WTC11 (cell line): ENCODE results near the gene GTF3C1. TPM values are rescaled to one million over a fixed set of nuclear protein-coding genes. Genes with fewer than 3 reads are reported as not detected.

Experiments used
- AFF4 ChIP-seq: sonication (generic); formaldehyde crosslinking; IDR thresholded peaks from 2 replicates; pipeline ENCODE4 v1.8.1; 2023; ENCODE audit warnings: mild to moderate bottlenecking, missing genetic modification reagents, borderline replicate concordance
- CBFB ChIP-seq: sonication (generic); formaldehyde crosslinking; IDR thresholded peaks from 2 replicates; pipeline ENCODE4 v1.8.1; 2022; ENCODE audit warnings: mild to moderate bottlenecking, low read depth, missing genetic modification reagents
- E2F5 ChIP-seq: sonication (generic); formaldehyde crosslinking; IDR thresholded peaks from 2 replicates; pipeline ENCODE4 v1.8.1; 2022; ENCODE audit warnings: mild to moderate bottlenecking, moderate library complexity, missing genetic modification reagents
- ERG ChIP-seq: fragments of 250-450 bp; sonication (Bioruptor Pico); IDR thresholded peaks from 2 replicates; pipeline ENCODE4 v1.8.0; 2021; ENCODE audit warnings: mild to moderate bottlenecking
- ETV6 ChIP-seq: sonication (generic); formaldehyde crosslinking; IDR thresholded peaks from 2 replicates; pipeline ENCODE4 v1.8.1; 2022; ENCODE audit warnings: mild to moderate bottlenecking, missing genetic modification reagents
- FOXJ3 ChIP-seq: sonication (generic); formaldehyde crosslinking; IDR thresholded peaks from 2 replicates; pipeline ENCODE4 v1.9.0; 2021; ENCODE audit warnings: missing genetic modification reagents, mild to moderate bottlenecking, borderline replicate concordance
- FOXK1 ChIP-seq: sonication (generic); formaldehyde crosslinking; IDR thresholded peaks from 2 replicates; pipeline ENCODE4 v1.8.0; 2022; ENCODE audit warnings: mild to moderate bottlenecking, moderate library complexity, missing genetic modification reagents
- GABPB1 ChIP-seq: sonication (generic); formaldehyde crosslinking; IDR thresholded peaks from 2 replicates; pipeline ENCODE4 v1.8.1; 2023; ENCODE audit warnings: mild to moderate bottlenecking, missing genetic modification reagents
- HMGXB4 ChIP-seq: sonication (generic); formaldehyde crosslinking; IDR thresholded peaks from 2 replicates; pipeline ENCODE4 v1.8.1; 2023; ENCODE audit warnings: mild to moderate bottlenecking, moderate library complexity, missing genetic modification reagents
- MLX ChIP-seq: sonication (generic); formaldehyde crosslinking; IDR thresholded peaks from 2 replicates; pipeline ENCODE4 v1.8.1; 2023; ENCODE audit warnings: mild to moderate bottlenecking, missing genetic modification reagents, moderate library complexity
- MYBL2 ChIP-seq: sonication (generic); formaldehyde crosslinking; IDR thresholded peaks from 2 replicates; pipeline ENCODE4 v1.8.1; 2023; ENCODE audit warnings: mild to moderate bottlenecking, moderate library complexity, missing genetic modification reagents
- PRDM15 ChIP-seq: sonication (generic); formaldehyde crosslinking; IDR thresholded peaks from 2 replicates; pipeline ENCODE4 v1.8.0; 2022; ENCODE audit warnings: missing genetic modification reagents
- SOX15 ChIP-seq: fragments of 250-450 bp; sonication (Bioruptor Pico); IDR thresholded peaks from 2 replicates; pipeline ENCODE4 v1.9.0; 2021; ENCODE audit warnings: mild to moderate bottlenecking
- ZNF121 ChIP-seq: sonication (generic); formaldehyde crosslinking; IDR thresholded peaks from 2 replicates; pipeline ENCODE4 v1.8.0; 2023; ENCODE audit warnings: missing genetic modification reagents
- ZNF219 ChIP-seq: sonication (generic); formaldehyde crosslinking; IDR thresholded peaks from 2 replicates; pipeline ENCODE4 v1.8.0; 2023; ENCODE audit warnings: missing genetic modification reagents, mild to moderate bottlenecking, borderline replicate concordance
- ZNF281 ChIP-seq: sonication (generic); formaldehyde crosslinking; IDR thresholded peaks from 2 replicates; pipeline ENCODE4 v1.8.0; 2023; ENCODE audit warnings: mild to moderate bottlenecking, missing genetic modification reagents
- ZNF532 ChIP-seq: fragments of 250-450 bp; sonication (Bioruptor Pico); IDR thresholded peaks from 2 replicates; pipeline ENCODE4 v1.9.0; 2021; ENCODE audit warnings: mild to moderate bottlenecking, borderline replicate concordance
- ZNF671 ChIP-seq: fragments of 250-450 bp; sonication (Bioruptor Pico); IDR thresholded peaks from 2 replicates; pipeline ENCODE4 v1.8.0; 2021; ENCODE audit warnings: mild to moderate bottlenecking
- total RNA-seq: library from RNA; stranded (reverse); gene quantifications from 3 replicates; pipeline ENCODE4 v1.2.3, GENCODE V29; 2021

The GTF3C1 gene
- total RNA-seq, 1 experiment from 2014 or later = 146 TPM

- TF ChIP-seq HMGXB4 (CRISPR knock-in tag) (no peak), ERG (CRISPR knock-in tag) (no peak), ETV6 (CRISPR knock-in tag) (no peak), ZNF532 (CRISPR knock-in tag) (no peak), PRDM15 (CRISPR knock-in tag) (no peak), MLX (CRISPR knock-in tag) (no peak), ZNF219 (CRISPR knock-in tag) (no peak), ZNF671 (CRISPR knock-in tag) (no peak), FOXJ3 (no peak), ZNF121 (CRISPR knock-in tag) (no peak), ZNF281 (CRISPR knock-in tag) (no peak), AFF4 (CRISPR knock-in tag) (no peak), FOXK1 (CRISPR knock-in tag) (peak; percentile 26), CBFB (CRISPR knock-in tag) (no peak), SOX15 (CRISPR knock-in tag) (no peak), MYBL2 (CRISPR knock-in tag) (no peak), E2F5 (CRISPR knock-in tag) (no peak), GABPB1 (CRISPR knock-in tag) (peak; percentile 19; the same call in 1 of the 2 replicates)
These were observed at the start of gene GTF3C1, which contains the start of gene KATNIP (continued) for GRCh38 chr16:27549746-27550581.
